Measurements from ENCODE around the gene UGT3A2.

DNA sequence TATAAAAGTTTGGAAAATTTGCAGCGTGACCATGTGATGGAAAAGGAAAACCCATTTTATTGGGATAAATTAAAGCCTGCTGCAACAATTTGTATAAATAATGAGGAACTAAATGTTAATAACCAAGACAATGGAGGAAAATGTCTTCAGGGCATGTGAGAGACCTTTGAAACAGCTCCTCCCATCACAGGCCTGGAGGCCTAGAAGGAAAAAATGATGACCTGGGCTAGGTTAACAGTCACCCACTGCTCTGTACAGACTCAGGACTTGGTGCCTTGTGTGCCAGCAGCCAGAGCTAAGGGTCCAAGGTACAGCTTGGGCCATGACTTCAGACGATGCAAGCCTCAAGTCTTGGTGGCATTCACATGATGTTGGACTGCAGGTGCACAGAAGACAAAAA is 53.5 kb downstream of the UGT3A2 start:
- TF ChIP-seq, protein P1, sequence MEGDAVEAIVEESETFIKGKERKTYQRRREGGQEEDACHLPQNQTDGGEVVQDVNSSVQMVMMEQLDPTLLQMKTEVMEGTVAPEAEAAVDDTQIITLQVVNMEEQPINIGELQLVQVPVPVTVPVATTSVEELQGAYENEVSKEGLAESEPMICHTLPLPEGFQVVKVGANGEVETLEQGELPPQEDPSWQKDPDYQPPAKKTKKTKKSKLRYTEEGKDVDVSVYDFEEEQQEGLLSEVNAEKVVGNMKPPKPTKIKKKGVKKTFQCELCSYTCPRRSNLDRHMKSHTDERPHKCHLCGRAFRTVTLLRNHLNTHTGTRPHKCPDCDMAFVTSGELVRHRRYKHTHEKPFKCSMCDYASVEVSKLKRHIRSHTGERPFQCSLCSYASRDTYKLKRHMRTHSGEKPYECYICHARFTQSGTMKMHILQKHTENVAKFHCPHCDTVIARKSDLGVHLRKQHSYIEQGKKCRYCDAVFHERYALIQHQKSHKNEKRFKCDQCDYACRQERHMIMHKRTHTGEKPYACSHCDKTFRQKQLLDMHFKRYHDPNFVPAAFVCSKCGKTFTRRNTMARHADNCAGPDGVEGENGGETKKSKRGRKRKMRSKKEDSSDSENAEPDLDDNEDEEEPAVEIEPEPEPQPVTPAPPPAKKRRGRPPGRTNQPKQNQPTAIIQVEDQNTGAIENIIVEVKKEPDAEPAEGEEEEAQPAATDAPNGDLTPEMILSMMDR (IDR thresholded peaks at IDR 0.05), result no peak
- TF ChIP-seq POLR2AphosphoS5 (IDR thresholded peaks at IDR 0.05; ENCODE audit: low read depth, low read length) (no peak), TCF7L2 (IDR thresholded peaks at IDR 0.05; ENCODE audit: low read depth, low read length) (no peak), SIN3A (IDR thresholded peaks at IDR 0.05; ENCODE audit: borderline replicate concordance, insufficient read depth, low read depth, low read length) (no peak)
- TF ChIP-seq, protein P2, sequence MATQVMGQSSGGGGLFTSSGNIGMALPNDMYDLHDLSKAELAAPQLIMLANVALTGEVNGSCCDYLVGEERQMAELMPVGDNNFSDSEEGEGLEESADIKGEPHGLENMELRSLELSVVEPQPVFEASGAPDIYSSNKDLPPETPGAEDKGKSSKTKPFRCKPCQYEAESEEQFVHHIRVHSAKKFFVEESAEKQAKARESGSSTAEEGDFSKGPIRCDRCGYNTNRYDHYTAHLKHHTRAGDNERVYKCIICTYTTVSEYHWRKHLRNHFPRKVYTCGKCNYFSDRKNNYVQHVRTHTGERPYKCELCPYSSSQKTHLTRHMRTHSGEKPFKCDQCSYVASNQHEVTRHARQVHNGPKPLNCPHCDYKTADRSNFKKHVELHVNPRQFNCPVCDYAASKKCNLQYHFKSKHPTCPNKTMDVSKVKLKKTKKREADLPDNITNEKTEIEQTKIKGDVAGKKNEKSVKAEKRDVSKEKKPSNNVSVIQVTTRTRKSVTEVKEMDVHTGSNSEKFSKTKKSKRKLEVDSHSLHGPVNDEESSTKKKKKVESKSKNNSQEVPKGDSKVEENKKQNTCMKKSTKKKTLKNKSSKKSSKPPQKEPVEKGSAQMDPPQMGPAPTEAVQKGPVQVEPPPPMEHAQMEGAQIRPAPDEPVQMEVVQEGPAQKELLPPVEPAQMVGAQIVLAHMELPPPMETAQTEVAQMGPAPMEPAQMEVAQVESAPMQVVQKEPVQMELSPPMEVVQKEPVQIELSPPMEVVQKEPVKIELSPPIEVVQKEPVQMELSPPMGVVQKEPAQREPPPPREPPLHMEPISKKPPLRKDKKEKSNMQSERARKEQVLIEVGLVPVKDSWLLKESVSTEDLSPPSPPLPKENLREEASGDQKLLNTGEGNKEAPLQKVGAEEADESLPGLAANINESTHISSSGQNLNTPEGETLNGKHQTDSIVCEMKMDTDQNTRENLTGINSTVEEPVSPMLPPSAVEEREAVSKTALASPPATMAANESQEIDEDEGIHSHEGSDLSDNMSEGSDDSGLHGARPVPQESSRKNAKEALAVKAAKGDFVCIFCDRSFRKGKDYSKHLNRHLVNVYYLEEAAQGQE (IDR thresholded peaks at IDR 0.05; ENCODE audit: insufficient read depth in 1 of 2, low read depth in 2 of 2, low read length in 1 of 2), result no peak

Data from Panc1 (cell line).